Effector CD8-positive, alpha-beta T cell (primary cell): ENCODE measurements around the gene PCAT7.
"Not testable (repeated sequence)": the region's sequence is repeated elsewhere in the genome, so short reads cannot be mapped to it uniquely, and the experiment has no call there.

Experiments
- DNase-seq: peaks from one replicate; lab custom pipeline; 2025; lab: John Stamatoyannopoulos, UW
- total RNA-seq, 4 experiments: gene quantifications; one replicate each; lab custom pipeline; 2026; lab: John Stamatoyannopoulos, UW

The PCAT7 gene
- 0 to 0.09 (median 0) reads per million in 4 experiments for total RNA-seq

DNA sequence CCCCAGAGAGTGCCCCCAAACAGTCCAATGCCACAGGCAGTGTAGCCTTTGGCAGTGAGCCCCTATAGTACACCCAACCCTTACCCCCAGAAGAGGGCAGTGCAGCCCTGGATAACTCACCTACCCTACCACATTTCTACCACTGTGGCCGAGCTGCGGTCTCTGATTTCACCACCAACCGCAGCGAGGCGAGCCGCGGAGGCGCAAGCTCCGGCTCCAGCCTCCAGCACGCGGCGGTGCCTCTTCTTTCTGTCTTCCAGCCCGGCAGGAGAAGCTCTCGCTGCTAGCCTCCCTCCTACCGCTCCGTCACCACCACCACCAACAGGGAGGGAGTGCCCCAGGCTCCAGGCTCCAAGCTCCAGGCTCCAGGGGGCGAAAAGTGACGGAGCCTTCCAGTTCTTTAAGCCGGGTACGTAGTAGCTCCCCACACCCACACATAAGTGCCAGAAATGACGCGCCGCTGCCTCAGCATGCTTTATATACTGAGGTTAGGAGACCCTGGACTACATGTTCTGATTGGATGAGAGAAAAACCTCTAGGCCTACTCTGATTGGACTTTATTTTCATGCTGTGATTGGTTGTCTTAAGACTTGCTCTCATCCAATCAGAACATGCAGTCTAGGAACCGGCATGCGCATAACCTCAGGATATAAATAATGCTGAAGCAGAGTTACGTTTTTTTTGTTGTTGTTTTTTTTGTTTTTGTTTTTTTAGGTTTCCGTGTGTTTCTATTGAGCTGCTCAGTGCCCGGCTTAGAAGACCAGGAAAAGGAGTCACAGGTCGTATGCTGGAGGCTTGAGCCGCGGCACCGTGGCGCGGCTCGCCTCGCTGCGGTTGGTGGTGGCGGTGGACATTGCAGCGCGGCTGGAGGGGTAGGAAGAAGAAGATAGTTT lies at the start of gene PCAT7:
Gene PCAT7 (plus strand): TSS at position 645 of the 893 bp plus-strand sequence.
- DNase-seq: no peak

DNA sequence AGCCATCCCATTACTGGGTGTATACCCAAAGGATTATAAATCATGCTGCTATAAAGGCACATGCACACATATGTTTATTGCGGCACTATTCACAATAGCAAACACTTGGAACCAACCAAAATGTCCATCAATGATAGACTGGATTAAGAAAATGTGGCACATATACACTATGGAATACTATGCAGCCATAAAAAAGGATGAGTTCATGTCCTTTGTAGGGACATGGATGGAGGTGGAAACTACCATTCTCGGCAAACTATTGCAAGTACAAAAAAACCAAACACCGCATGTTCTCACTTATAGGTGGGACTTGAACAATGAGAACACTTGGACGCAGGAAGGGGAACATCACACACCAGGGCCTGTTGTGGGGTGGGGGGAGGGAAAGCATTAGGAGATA lies 48.5 kb upstream of the PCAT7 start:
- DNase-seq: not testable (repeated sequence)

DNA sequence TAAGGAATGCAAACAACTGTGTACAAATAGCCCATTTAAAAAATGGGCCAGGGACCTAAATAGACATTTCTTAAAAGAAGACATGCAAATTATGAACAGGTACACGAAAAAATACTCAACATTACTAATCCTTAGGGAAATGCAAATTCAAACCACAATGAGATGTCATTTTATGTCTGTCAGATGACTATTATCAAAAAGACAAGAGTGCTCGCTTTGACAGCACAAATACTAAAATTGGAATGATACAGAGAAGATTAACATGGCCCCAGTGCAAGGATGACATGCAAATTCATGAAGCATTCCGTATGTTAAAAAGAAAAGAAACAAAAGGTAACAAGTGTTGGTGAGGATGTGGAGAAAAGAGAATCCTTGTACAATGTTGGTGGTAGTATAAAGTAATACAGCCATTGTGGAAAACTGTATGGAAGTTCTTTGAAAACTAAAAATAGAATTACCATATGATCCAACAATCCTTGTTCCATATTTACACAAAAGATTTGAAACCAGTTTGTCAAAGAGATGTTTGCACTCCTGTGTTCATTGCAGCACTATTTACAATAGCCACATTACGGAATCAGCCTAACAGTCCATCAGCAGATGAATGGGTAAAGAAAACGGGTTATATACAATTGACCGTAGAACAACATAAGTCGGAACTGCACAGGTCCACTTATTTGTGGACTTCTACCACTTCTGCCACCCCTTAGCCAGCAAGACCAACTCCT lies 47.2 kb upstream of the PCAT7 start:
- DNase-seq: no peak

DNA sequence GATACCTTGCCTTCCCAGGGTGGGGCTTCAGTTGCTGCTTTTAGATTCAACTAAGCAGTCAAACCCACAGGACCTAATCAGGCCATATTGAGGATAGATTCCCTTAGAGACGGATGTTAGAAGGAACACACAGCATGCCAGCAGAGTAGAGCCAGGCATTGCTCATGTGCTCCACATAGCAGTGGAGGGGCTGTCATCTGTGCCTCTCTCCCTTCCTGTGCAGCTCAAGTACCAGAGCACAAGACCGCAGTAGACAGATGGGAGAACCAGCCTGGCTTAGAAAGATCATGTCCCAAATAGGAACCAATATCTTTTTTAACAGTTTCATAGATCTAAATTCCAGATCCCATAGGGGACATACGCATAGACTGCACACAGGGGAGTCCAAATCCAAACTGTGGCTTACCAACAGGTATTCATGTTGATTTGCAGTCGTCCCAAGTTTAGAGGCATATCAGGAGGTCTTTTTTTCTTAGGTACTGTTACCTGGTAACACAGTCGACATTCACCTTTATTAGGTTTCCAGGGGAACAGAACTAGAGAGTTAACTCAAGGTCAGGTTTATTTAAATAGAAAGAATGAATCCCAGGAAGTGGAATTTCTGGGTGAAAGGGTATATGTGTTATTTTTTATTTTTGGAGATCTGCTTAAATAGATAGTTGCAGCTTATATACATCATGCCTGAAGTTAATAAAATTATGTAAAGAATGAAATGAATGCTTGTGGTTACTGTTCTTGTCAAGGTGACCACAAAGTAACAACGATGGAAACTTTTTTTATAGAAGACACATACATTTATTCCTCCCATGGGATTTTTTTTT lies 43.5 kb upstream of the PCAT7 start:
- DNase-seq: no peak

DNA sequence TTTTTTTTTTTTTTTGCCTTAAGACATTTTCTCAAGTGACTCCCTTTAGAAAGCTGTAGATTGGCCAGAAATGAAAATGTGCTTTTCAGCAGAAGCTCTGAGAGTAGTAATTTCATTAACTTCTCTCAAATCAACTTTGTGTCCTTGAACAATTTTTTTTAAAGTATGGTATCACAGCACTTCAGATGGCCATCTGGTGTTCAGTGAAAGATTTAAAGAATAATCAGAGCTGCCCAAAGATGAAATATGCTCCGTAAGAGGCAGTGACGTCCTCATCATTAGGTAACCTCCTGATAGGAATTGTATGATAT lies 43.0 kb upstream of the PCAT7 start:
- no peak for DNase-seq

DNA sequence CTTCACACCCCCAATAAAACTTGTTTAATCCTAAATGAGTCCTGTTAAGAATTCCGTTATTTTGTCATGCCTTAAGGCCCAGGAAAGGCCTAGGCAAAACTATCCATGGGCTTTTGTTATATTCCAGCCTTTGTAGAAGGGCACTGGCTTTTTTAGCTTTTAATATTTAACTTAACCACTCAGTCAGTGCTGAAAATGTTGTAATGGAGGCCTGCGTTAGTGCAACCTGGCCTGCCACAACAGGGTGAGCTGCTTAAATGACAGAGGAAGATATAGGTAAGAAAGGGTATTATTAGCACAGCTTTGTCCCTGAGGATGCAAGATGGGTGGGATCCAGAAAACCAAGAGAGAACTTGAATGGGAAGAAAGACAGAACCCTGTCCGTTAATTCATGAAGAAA lies 40.2 kb upstream of the PCAT7 start:
- no peak for DNase-seq

DNA sequence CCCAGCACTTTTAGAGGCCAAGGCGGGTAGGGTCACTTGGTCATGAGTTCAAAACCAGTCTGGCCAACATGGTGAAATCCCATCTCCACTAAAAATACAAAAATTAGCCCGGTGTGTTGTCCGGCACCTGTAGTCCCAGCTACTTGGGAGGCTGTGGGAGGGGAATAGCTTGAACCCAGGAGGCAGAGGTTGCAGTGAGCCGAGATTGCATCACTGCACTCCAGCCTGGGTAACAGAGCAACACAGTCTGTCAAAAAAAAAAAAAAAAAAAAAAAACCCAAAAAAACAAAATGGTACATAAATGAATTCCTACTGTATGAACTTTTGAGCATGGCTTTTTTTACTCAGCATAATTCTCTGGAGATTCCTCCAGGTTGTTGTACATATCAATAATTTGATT lies 37.6 kb upstream of the PCAT7 start:
- DNase-seq: no peak

DNA sequence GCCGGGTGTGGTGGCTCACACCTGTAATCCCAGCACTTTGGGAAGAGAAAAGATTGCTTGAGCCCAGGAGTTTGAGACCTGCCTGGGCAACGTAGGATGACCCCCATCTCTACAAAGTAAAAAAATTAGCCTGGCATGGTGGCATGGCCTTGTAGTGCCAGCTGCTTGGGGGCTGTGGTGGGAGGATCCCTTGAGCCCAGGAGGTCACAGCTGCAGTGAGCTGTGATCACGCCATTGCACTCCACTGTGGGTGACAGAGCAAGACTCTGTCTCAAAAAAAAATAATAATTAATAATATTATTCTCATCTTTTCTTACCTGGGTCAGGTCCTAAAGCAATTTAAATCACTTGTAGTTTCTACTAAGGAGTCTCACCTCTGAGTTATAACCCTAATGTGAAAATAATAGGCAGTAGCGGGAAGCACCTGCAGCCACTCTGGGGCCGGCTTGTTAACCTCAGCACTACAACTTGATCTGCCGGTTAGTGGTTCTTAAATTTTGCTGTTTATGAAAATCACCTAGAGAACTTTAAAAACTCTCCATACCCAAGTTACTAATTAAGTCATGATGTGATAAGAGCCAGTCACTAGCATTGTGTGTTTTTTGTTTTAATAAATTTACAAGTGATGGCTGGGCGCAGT lies 29.4 kb upstream of the PCAT7 start:
- no peak for DNase-seq

DNA sequence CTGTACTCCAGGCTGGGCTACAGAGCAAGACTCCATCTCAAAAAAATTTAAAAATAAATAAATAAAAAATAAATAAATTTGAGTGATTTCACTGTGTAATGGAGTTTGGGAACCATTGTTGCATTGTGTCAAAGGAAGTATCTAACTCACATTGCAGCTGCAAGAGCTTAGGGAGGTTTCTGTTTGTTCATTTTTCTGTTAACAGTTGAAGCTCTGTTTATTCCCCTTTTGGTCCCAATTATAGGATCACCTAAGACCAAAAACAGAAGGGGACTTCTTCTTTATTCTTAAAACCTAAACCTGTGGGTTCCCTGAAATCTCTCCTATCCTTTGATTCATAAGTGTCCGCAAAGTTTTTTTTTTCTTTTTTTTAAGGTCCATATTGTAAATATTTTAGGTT lies 28.6 kb upstream of the PCAT7 start:
- no peak for DNase-seq

DNA sequence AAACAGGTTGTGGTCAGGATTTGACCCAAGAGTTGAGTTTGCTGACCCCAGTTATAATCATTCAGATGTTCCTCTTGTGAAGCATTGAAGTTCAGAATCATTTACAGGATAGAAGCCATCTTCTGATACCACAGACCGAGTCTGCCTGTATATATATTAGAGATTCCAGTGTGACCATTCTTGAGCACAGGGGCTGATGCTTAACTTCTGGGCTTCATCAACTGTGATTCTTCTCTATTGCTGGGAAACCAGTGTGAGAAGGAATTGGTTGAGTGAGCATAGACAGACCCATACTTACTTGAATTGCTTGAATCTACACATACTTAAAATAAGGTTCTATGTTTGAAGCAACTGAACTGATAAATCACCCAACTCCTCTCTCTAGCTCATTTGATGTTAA lies 27.9 kb upstream of the PCAT7 start:
- DNase-seq: no peak

DNA sequence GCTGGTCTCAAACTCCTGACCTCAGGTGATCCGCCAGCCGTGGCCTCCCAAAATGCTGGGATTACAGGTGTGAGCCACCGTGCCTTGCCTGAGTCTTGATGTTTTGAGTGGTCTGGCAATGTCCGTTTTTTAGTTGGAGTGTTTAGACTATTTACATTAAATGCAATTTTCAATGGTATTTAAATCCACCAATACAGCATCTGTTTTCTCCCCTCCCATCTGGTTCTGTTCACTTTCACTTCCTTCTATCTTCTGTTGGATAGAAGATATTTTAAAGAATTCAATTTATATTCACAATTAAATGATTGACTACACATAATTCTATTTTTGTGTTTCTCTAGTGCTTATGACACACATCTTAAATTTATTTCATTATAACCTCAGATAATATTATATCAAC lies 26.0 kb upstream of the PCAT7 start:
- DNase-seq: no peak

DNA sequence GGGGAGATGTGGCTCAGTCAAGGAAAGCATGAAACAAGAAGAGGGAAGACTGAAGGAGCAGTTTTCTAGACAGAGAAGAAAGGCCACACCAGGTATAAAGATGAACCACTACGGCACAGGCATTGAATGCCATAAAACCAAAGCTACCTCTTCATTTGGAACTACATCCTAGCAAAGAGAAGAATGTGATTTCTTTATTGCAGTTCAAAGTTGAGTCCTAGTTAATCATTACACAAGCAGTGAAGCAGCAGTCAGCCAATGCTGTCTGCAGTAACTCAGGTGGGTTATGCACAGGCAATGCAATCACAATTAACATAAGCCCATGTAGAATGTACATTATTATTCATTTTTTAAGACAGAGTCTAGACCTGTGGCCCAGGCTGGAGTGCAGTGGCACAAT lies 21.7 kb upstream of the PCAT7 start:
- no peak for DNase-seq

DNA sequence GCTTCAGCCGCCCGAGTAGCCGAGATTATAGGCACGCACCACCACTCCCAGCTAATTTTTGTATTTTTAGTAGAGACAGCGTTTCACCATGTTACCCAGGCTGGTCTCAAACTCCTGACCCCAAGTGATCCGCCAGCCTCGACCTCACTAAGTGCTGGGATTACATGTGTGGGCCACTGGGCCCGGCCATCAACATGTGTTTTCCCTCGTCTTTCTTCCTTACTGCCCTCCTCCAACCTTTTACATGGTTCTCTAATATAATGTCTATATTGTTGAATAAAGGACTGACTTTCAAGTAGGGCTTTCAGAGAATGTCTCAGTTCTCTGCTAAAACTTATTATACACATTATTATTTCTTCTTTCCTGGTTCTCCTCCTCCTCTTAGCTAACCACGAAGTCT lies 21.3 kb upstream of the PCAT7 start:
- no peak for DNase-seq

DNA sequence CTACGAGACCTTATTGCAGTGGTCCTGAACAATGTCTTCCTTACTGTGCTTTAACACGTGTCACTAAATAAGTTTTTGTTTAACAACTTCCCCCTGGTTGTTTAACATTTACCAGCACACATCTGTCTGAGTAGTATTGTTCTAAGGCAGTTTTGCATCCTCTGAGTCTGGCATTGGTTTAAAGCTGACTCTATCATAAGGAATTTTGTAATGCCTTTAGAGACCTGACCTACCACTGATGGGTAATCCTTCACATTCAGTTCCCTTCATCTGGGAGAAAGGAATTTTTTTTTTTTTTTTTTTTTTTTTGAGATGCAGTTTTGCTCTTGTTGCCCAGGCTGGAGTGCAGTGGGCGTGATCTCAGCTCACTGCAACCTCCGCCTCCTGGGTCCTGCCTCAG lies 20.0 kb upstream of the PCAT7 start:
- DNase-seq: no peak

DNA sequence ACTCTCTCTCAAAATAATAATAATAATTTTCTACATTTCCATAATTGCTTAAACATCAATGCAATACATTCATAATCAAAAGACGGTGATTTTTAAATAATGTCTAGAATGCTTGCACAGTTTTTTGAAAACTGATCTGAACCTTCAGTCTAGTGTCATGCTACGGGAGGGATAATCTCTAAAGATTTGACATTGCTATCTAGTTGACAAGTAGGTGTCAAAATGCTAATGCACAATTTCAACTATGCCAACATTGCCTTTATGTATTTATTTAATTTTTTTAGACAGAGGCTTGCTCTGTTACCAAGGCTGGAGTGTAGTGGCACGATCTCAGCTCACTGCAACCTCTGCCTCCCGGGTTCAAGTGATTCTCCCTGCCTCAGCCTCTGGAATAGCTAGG lies 16.0 kb upstream of the PCAT7 start:
- DNase-seq: no peak

DNA sequence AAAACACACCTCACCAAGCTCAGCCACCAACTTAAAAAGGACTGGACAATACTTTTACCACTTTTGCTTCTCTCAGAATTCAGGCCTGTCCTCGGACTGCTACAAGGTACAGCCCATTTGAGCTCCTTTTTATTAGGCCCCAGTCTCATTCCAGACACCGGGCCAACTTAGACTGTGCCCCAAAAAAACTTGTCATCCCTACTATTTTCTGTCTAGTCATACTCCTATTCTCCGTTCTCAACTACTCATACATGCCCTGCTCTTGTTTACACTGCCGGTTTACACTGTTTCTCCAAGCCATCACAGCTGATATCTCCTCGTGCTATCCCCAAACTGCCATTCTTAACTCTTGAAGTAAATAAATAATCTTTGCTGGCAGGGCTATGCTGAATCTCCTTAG lies 10.5 kb upstream of the PCAT7 start:
- not testable (repeated sequence) for DNase-seq

DNA sequence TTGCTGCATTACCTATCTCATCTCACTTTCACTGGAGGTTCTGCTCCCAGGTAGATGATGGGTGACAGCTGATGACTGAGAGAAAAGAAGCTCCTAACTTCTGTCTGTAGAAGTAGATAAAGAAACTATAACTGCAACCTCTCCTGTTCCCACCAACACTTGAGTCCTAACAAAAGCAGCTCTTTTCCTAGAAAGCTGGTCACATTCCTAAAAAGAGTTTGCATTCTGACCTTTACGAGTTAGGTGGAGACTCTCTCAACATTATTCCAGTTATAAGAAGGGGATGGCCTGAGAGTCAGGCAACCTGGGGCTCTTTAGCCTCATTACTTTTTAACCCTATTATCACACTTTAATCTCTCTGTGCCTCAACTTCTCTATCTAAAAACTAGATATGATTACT lies 8.9 kb upstream of the PCAT7 start:
- DNase-seq: no peak

DNA sequence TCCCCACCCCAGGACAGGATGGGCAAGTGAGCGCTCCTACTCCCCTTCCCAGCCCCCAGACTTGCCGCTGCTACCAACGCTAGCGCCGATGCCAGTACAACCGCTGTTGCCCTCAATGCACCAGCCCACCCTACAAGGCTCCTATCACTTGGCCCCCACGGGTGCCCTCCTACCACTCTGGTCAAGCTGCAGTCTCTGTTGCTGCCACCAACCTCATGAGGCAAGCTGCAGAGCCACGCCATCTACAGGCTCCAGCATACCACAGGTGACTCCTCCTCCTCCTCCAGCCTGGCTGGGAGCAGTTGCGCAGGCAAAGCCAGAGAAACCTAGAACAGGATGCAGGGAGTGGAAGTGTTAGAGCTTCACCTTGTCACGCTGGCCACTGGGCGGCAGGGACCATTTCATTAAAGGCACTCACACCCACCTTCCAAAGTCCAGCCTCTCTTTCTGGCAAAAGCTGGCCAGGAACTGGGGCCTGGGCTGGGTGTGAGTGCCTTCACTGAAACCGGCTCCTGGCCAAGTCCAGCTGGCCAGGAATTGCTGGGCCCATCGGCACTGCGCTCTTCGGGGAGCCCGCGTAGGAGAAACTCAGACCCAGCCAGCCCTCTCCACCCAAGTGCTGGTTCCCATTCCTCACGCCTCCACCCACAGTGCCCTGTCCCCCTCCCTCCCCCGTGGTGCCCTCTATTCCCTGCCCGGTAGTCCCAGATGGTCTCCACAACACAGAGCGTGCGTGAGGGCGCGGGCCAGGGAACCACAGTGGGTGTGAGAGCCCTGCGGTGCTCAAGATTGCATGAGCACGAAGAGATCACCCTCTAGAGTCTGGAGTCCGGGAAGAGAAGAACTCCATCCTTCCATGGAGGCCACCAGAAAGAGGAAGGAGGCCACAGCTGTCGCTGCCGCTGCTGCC lies 1.6 kb upstream of the PCAT7 start:
- DNase-seq: no peak

DNA sequence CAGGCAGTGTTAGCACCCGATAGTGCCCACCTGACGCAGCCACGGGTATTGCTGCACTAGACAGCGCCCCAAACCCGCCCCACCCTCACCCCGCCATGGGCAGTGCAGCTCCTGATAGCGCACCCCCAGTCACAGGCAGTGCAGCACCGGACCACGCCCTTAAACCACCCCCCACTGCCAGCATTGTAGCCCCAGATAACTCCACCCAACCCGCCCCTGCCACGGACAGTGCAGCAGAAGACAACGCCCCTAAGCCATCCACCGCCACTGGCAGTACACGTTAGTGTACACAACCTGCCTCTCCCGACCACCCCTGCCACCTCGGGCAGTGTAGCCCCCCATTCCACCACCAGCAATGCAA lies 825 bp upstream of the PCAT7 start:
- DNase-seq: no peak

DNA sequence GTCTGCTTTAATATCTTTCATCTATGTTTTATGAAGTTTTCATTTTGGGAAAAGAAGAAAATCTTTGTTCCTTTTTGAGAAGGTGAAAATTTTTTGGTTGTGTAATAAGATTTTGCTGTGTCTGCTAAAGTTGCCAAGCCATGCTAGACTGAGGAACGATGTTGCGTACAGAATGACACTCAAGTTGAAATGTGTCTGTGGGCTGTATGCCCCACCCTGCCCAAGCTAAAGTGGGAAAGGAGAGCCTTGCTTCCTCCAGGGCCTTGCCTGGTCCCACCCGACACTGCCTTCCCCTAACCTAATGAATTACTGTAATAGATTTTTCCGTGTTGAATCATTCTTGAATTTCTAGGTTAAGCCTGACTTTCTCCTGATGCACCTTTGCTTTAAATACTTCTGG lies 2.5 kb downstream of the PCAT7 start:
- DNase-seq: no peak

DNA sequence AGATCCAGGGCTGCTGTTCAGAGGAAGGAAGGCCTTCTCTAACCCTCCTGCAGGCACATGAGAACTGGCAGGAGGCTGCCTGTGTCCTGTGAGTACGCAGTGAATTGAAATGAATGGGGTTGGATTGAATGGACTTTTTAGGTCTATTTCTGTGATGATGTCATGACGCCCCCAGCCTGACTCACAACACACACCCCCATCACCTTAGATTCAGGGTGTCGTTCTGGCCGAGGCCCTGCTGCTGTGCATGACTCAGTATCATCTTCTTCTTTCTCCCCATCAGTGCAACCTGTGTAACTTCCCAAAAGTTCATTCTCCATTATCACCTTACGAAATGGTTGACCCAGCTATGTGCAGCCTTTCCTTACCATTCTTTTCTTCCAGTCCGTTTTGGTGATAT lies 5.4 kb downstream of the PCAT7 start:
- DNase-seq: no peak
